ENCODE data around the gene RNF223. TPM values are rescaled to one million over a fixed set of nuclear protein-coding genes. Genes with fewer than 3 reads are reported as not detected.
"Not testable (repeated sequence)": the region's sequence is repeated elsewhere in the genome, so short reads cannot be mapped to it uniquely, and the experiment has no call there.

RNF223 gene
- total RNA-seq, 1 donor from 2014 or later: not detected

- Mint-ChIP-seq H3K27ac (ENCODE audit: unreplicated experiment) (no peak overlapping the region), H3K4me3 (ENCODE audit: unreplicated experiment) (no peak overlapping the region), H3K27me3 (ENCODE audit: unreplicated experiment) (peaks cover 2% of the 10 kb centered on the region), H3K4me1 (ENCODE audit: low read depth, unreplicated experiment) (no peaks in the 10 kb centered on the region), H3K36me3 (ENCODE audit: unreplicated experiment) (no peaks in the 10 kb centered on the region), H3K9me3 (ENCODE audit: unreplicated experiment) (peaks cover 4% of the 10 kb centered on the region)
- DNase-seq: no peak
- TF ChIP-seq CTCF (IDR thresholded peaks at IDR 0.05; ENCODE audit: partially characterized antibody, unreplicated experiment): no peak
Measured at GRCh38 chr1:1067860-1068516, 6.1 kb downstream of the RNF223 start.

- no peak for TF ChIP-seq CTCF (IDR thresholded peaks at IDR 0.05; ENCODE audit: partially characterized antibody, unreplicated experiment)
- Mint-ChIP-seq H3K4me1 (ENCODE audit: low read depth, unreplicated experiment) (no peaks in the 10 kb centered on the region), H3K4me3 (ENCODE audit: unreplicated experiment) (no peak overlapping the region), H3K36me3 (ENCODE audit: unreplicated experiment) (no peaks in the 10 kb centered on the region), H3K9me3 (ENCODE audit: unreplicated experiment) (peaks cover 4% of the 10 kb centered on the region), H3K27me3 (ENCODE audit: unreplicated experiment) (peaks cover 2% of the 10 kb centered on the region), H3K27ac (ENCODE audit: unreplicated experiment) (no peak overlapping the region)
- DNase-seq: no peak
Measured at GRCh38 chr1:1067284-1067859, 6.7 kb downstream of the RNF223 start.

GRCh38 chr1:1066403-1067283 lies 7.5 kb downstream of the RNF223 start:
- no peak for TF ChIP-seq CTCF (IDR thresholded peaks at IDR 0.05; ENCODE audit: partially characterized antibody, unreplicated experiment)
- Mint-ChIP-seq H3K4me3 (ENCODE audit: unreplicated experiment) (no peak overlapping the region), H3K36me3 (ENCODE audit: unreplicated experiment) (no peaks in the 10 kb centered on the region), H3K27me3 (ENCODE audit: unreplicated experiment) (peaks cover 2% of the 10 kb centered on the region), H3K9me3 (ENCODE audit: unreplicated experiment) (peaks cover 4% of the 10 kb centered on the region), H3K27ac (ENCODE audit: unreplicated experiment) (no peak overlapping the region), H3K4me1 (ENCODE audit: low read depth, unreplicated experiment) (no peaks in the 10 kb centered on the region)
- DNase-seq: no peak

GRCh38 chr1:1065940-1066304 lies 8.2 kb downstream of the RNF223 start:
- not testable (repeated sequence) for H3K36me3 Mint-ChIP-seq (ENCODE audit: unreplicated experiment); H3K9me3 Mint-ChIP-seq (ENCODE audit: unreplicated experiment); H3K4me3 Mint-ChIP-seq (ENCODE audit: unreplicated experiment); DNase-seq; H3K4me1 Mint-ChIP-seq (ENCODE audit: low read depth, unreplicated experiment); H3K27ac Mint-ChIP-seq (ENCODE audit: unreplicated experiment); H3K27me3 Mint-ChIP-seq (ENCODE audit: unreplicated experiment)

DNA sequence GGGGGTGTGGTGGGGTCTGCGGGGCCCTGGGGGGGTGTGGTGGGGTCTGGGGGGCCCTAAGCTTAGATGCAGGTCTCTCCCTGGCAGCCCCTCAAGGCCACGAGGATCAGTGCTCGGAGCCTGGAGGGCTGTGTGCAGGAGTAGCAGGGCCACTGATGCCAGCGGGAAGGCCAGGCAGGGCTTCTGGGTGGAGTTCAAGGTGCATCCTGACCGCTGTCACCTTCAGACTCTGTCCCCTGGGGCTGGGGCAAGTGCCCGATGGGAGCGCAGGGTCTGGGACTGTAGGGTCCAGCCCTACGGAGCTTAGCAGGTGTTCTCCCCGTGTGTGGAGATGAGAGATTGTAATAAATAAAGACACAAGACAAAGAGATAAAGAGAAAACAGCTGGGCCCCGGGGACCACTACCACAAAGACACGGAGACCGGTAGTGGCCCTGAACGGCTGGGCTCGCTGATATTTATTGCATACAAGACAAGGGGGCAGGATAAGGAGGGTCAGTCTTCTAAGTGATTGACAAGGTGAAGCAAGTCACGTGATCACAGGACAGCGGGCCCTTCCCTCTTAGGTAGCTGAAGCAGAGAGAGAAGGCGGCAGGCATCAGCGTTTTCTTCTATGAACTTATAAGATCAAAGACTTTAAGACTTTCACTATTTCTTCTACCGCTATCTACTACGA lies 8.7 kb downstream of the RNF223 start:
- no peak for DNase-seq
- Mint-ChIP-seq H3K4me3 (ENCODE audit: unreplicated experiment) (no peak overlapping the region), H3K27ac (ENCODE audit: unreplicated experiment) (no peak overlapping the region), H3K4me1 (ENCODE audit: low read depth, unreplicated experiment) (no peaks in the 10 kb centered on the region), H3K36me3 (ENCODE audit: unreplicated experiment) (no peaks in the 10 kb centered on the region), H3K9me3 (ENCODE audit: unreplicated experiment) (peaks cover 4% of the 10 kb centered on the region), H3K27me3 (ENCODE audit: unreplicated experiment) (peaks cover 4% of the 10 kb centered on the region)
- TF ChIP-seq CTCF (IDR thresholded peaks at IDR 0.05; ENCODE audit: partially characterized antibody, unreplicated experiment): no peak
